HepG2 (cell line): ENCODE data around the gene SGF29. TPM values are rescaled to one million over a fixed set of nuclear protein-coding genes. Genes with fewer than 3 reads are reported as not detected.

ENCODE experiments used
- ATAC-seq: fragments of 200-7000 bp; cut with Tn5 transposase; 3 replicates; pipeline ENCODE4 v1.9.1; 2020; ENCODE audit warnings: mild to moderate bottlenecking, moderate library complexity
- BruUV-seq: library from RNA; stranded (reverse); fragments of 400-500 nt; replicated peaks from 2 replicates; lab custom pipeline; 2021; lab: Mats Ljungman, UMichigan
- CTCF ChIA-PET: fragments of 300-600 bp; formaldehyde crosslinking; extraction: SDS; loops from one replicate; lab custom pipeline; 2021; ENCODE audit warnings: low total read pairs, inconsistent platforms, low intra/inter-chr PET ratio; lab: Yijun Ruan, JAX
- POLR2A ChIA-PET: fragments of 350-600 bp; sonication (Branson Sonifier 250); formaldehyde crosslinking; loops from one replicate; lab custom pipeline; 2020; ENCODE audit warnings: antibody characterized with exemption, inconsistent platforms; lab: Yijun Ruan, JAX
- DNase-seq: peaks from one replicate; pipeline ENCODE4 v3.0.0-alpha.2; 2015; ENCODE audit warnings: low spot score
- FAIRE-seq: peaks from 3 replicates; lab custom pipeline; 2011; peaks lifted over from hg19 to GRCh38; lab: Jason Lieb, UNC
- H2AFZ ChIP-seq: one replicate; pipeline ENCODE4 v1.6.1; 2011; ENCODE audit warnings: low read length, inconsistent platforms
- H3K27ac ChIP-seq: fragments of 300-600 bp; 3 replicates; pipeline ENCODE4 v1.8.0; 2011; ENCODE audit warnings: mixed run types, mild to moderate bottlenecking, mixed read lengths, low read length, inconsistent platforms; ENCODE audit not compliant: insufficient read depth; ENCODE audit errors: extremely low read length
- H3K27me3 ChIP-seq, 2 experiments: fragments of 200-600 bp in 1 of 2; 2 replicates in 1 of 2; 3 replicates in 1 of 2; pipeline versions ENCODE4 v1.6.0 to v1.8.0; 2011; ENCODE audit warnings: low read length in 2 of 2, mild to moderate bottlenecking in 2 of 2, moderate library complexity in 2 of 2, inconsistent platforms in 1 of 2; ENCODE audit not compliant: insufficient read depth in 2 of 2, control insufficient read depth in 1 of 2
- H3K36me3 ChIP-seq, 2 experiments: fragments of 200-600 bp in 1 of 2; replicated peaks in 1 of 2; 2 replicates in 1 of 2; 3 replicates in 1 of 2; pipeline versions ENCODE4 v1.5.1 to v1.8.0; 2011; ENCODE audit warnings: low read length in 2 of 2, inconsistent platforms in 1 of 2; ENCODE audit not compliant: insufficient read depth in 2 of 2, control insufficient read depth in 1 of 2
- H3K4me1 ChIP-seq: 2 replicates; pipeline ENCODE4 v1.5.1; 2012; ENCODE audit warnings: low read length, inconsistent platforms; ENCODE audit not compliant: insufficient read depth
- H3K4me2 ChIP-seq: 2 replicates; pipeline ENCODE4 v1.6.0; 2011; ENCODE audit warnings: low read depth, low read length, inconsistent platforms
- H3K4me3 ChIP-seq, 3 experiments: fragments of 200-600 bp in 1 of 3; sonication (generic), shearing (Covaris generic) in 1 of 3; replicated peaks in 1 of 3; 2 replicates each; pipeline ENCODE4 v1.5.1; 2011 to 2016; ENCODE audit warnings: low read length in 3 of 3, inconsistent platforms in 2 of 3, low read depth in 2 of 3, mild to moderate bottlenecking in 2 of 3, control low read depth in 1 of 3, mixed read lengths in 1 of 3; ENCODE audit not compliant: insufficient read depth in 1 of 3
- H3K79me2 ChIP-seq: one replicate; pipeline ENCODE4 v1.6.1; 2011; ENCODE audit warnings: low read length, inconsistent platforms; ENCODE audit not compliant: insufficient read depth
- H3K9ac ChIP-seq: 2 replicates; pipeline ENCODE4 v1.6.0; 2011; ENCODE audit warnings: mild to moderate bottlenecking, low read depth, low read length, inconsistent platforms; ENCODE audit not compliant: insufficient read depth
- H3K9me3 ChIP-seq: 2 replicates; pipeline ENCODE4 v1.5.1; 2012; ENCODE audit warnings: mild to moderate bottlenecking, low read length
- H4K20me1 ChIP-seq: 2 replicates; pipeline ENCODE4 v1.6.0; 2011; ENCODE audit warnings: inconsistent platforms, mild to moderate bottlenecking, low read length, moderate library complexity; ENCODE audit not compliant: insufficient read depth
- DBP ChIP-seq: sonication (generic); formaldehyde crosslinking; IDR thresholded peaks from 2 replicates; pipeline ENCODE4 v1.4.0; 2020; ENCODE audit warnings: missing genetic modification reagents; ENCODE audit errors: not compliant biosample characterization
- MAFF ChIP-seq: IDR thresholded peaks from 2 replicates; pipeline ENCODE4 v1.6.1; 2011; ENCODE audit warnings: low read depth, low read length, improper control_type of control experiment
- MTERF4 ChIP-seq: sonication (generic); formaldehyde crosslinking; IDR thresholded peaks from 2 replicates; pipeline ENCODE4 v1.8.0; 2023; ENCODE audit warnings: mild to moderate bottlenecking, missing genetic modification reagents
- MYPOP ChIP-seq: sonication (generic); formaldehyde crosslinking; IDR thresholded peaks from 2 replicates; pipeline ENCODE4 v1.8.1; 2023; ENCODE audit warnings: mild to moderate bottlenecking, moderate library complexity, missing genetic modification reagents
- SAP130 ChIP-seq: IDR thresholded peaks from 2 replicates; pipeline ENCODE4 v1.6.1; 2016; ENCODE audit warnings: low read depth
- SP2 ChIP-seq: sonication (generic); formaldehyde crosslinking; IDR thresholded peaks from 2 replicates; pipeline ENCODE4 v1.5.1; 2020; ENCODE audit warnings: mild to moderate bottlenecking, missing genetic modification reagents
- TBX2 ChIP-seq: sonication (generic); formaldehyde crosslinking; IDR thresholded peaks from 2 replicates; pipeline ENCODE4 v1.5.0; 2020; ENCODE audit warnings: missing genetic modification reagents, mild to moderate bottlenecking, borderline replicate concordance
- THAP9 ChIP-seq: sonication (generic); formaldehyde crosslinking; IDR thresholded peaks from 2 replicates; pipeline ENCODE4; 2020; ENCODE audit warnings: missing genetic modification reagents, mild to moderate bottlenecking, borderline replicate concordance
- ZMYM3 ChIP-seq: sonication (generic); formaldehyde crosslinking; IDR thresholded peaks from 2 replicates; pipeline ENCODE4 v1.5.1; 2020; ENCODE audit warnings: mild to moderate bottlenecking, missing genetic modification reagents
- ZNF281 ChIP-seq: sonication (generic); formaldehyde crosslinking; IDR thresholded peaks from 2 replicates; pipeline ENCODE4 v1.4.0; 2020; ENCODE audit warnings: missing genetic modification reagents, borderline replicate concordance
- ZNF337 ChIP-seq: sonication (generic); formaldehyde crosslinking; IDR thresholded peaks from 2 replicates; pipeline ENCODE4 v1.5.1; 2020; ENCODE audit warnings: missing genetic modification reagents, low read depth, mild to moderate bottlenecking, borderline replicate concordance
- ZNF629 ChIP-seq: sonication (generic); formaldehyde crosslinking; conservative IDR thresholded peaks from 2 replicates; pipeline ENCODE4 v1.5.0; 2020; ENCODE audit warnings: missing genetic modification reagents
- WGBS: methylation state at CpG from one replicate; pipeline ENCODE4 v1.1.6; 2017; ENCODE audit warnings: low lambda C conversion rate; 5-methylcytosine and 5-hydroxymethylcytosine counted together
- in situ Hi-C: cut with HindIII; loops from 2 replicates; pipeline ENCODE4 v1.10.0; 2017; ENCODE audit warnings: low pct_unique_long_range_greater_than_20kb; ENCODE audit not compliant: extremely low pct_ligation_motif_present
- intact Hi-C: fragments of 100-400 bp; cut with micrococcal nuclease; formaldehyde crosslinking; loops from one replicate; pipeline ENCODE4 v1.10.0; 2022; ENCODE audit not compliant: unreplicated experiment
- polyA plus RNA-seq, 8 experiments: library from polyadenylated mRNA; depleted of rRNA in 3 of 8; stranded (reverse) in 7 of 8; unstranded in 1 of 8; fragments of >200 nt; fragmentation: Illumina TruSeq in 4 of 8; extraction: Trizol in 4 of 8; gene quantifications; 2 replicates each; pipeline versions ENCODE4 v1.2.1 to v1.2.3, GENCODE V29; 2011 to 2016; ENCODE audit warnings: low read depth in 4 of 8, missing spikeins in 1 of 8, mixed read lengths in 1 of 8; ENCODE audit not compliant: insufficient read depth in 1 of 8
- total RNA-seq, 5 experiments: library from RNA; depleted of rRNA; stranded (reverse); fragments of >200 nt; fragmentation: Illumina TruSeq; extraction: Trizol; gene quantifications; 2 replicates each; pipeline ENCODE4 v1.2.3, GENCODE V29; 2016; ENCODE audit warnings: low read depth in 1 of 5

SGF29 gene
- total and polyA plus RNA-seq, 2 of the 13 experiments (the other 11 are each of a cell fraction or from before 2014, with no cell fraction given), result 5.0 to 29.4 TPM

- DNase-seq (peak; percentile 91), FAIRE-seq (peak; percentile 60), ATAC-seq (peak; percentile 61)
- under 1% methylated on average over 8 of the region's 9 CpGs for WGBS
- H3K4me1 ChIP-seq, result peaks cover 55% of the 10 kb centered on the region
- CTCF ChIA-PET, result interaction anchor here (1.7 kb wide), 1 partner anchor 18 kb away, joined by 5 read pairs; no protein-coding TSS in a partner anchor
- peak overlapping the region; percentile 74 for H3K9ac ChIP-seq
- H3K79me2 ChIP-seq, result peaks cover 6% of the 10 kb centered on the region
- H3K9me3 ChIP-seq, result no peaks in the 10 kb centered on the region
- no peaks in the 10 kb centered on the region for H4K20me1 ChIP-seq
- intact Hi-C loops (no loop called here), in situ Hi-C loops (no loop called here)
- peak overlapping the region; percentile 66 to 80 (median 69) for H3K4me3 ChIP-seq
- H3K36me3 ChIP-seq, result no peaks in the 10 kb centered on the region
- POLR2A ChIA-PET, result interaction anchor here (1.5 to 3.3 kb wide), 11 partner anchors 9 to 72 kb away, joined by 3 to 175 read pairs (median 8); partner anchors contain the start of genes NUPR1, SGF29 and SULT1A1
- peak overlapping the region; percentile 81 for H3K27ac ChIP-seq
- H3K27me3 ChIP-seq, result no peaks in the 10 kb centered on the region
- H3K4me2 ChIP-seq, result peak overlapping the region; percentile 88
- no peak overlapping the region for H2AFZ ChIP-seq
- BruUV-seq, result no TSS peak
- TF ChIP-seq SAP130 (CRISPR knock-in tag), result peak; percentile 46; the same call in 1 of the 2 replicates
- TF ChIP-seq MAFF, result no peak
- peak; percentile 52; the same call in 1 of the 2 replicates for TF ChIP-seq ZNF281 (CRISPR knock-in tag)
- TF ChIP-seq TBX2 (CRISPR knock-in tag), result peak; percentile 65; the same call in 1 of the 2 replicates
- 0 out of 2 replicates have a peak, but pooled peaks have one; percentile 70 for TF ChIP-seq MTERF4
- TF ChIP-seq ZMYM3 (CRISPR knock-in tag), result 0 out of 2 replicates have a peak, but pooled peaks have one; percentile 52
- no peak for TF ChIP-seq ZNF337 (CRISPR knock-in tag)
- peak; percentile 66 for TF ChIP-seq ZNF629 (CRISPR knock-in tag)
- no peak for TF ChIP-seq DBP
- TF ChIP-seq THAP9 (CRISPR knock-in tag), result peak; percentile 45; the same call in 1 of the 2 replicates
- no peak for TF ChIP-seq SP2 (CRISPR knock-in tag)
- peak; percentile 20; the same call in 1 of the 2 replicates for TF ChIP-seq MYPOP (CRISPR knock-in tag)
Measured at GRCh38 chr16:28597692-28598261, 44.1 kb downstream of the SGF29 start.
